ENCODE data around the gene IL15RA. TPM values are rescaled to one million over a fixed set of nuclear protein-coding genes. Genes with fewer than 3 reads are reported as not detected.

The IL15RA gene
- total RNA-seq, 1 donor from 2014 or later = 41.0 TPM

- Histone ChIP-seq H3K9me3 (no peaks in the 10 kb centered on the region), H3K4me1 (peaks cover 55% of the 10 kb centered on the region), H3K27ac (peak overlapping the region; percentile 83), H3K4me3 (peak overlapping the region; percentile 24 to 43), H3K36me3 (no peaks in the 10 kb centered on the region), H3K27me3 (no peaks in the 10 kb centered on the region)
- TF ChIP-seq POLR2AphosphoS5 (IDR thresholded peaks at IDR 0.05; ENCODE audit: insufficient read depth in 1 of 2, low read depth in 1 of 2) = peak; percentile 34 to 80
- peak in 1 of 2 donors; percentile 37 for TF ChIP-seq POLR2A (IDR thresholded peaks at IDR 0.05)
- TF ChIP-seq, protein P1, sequence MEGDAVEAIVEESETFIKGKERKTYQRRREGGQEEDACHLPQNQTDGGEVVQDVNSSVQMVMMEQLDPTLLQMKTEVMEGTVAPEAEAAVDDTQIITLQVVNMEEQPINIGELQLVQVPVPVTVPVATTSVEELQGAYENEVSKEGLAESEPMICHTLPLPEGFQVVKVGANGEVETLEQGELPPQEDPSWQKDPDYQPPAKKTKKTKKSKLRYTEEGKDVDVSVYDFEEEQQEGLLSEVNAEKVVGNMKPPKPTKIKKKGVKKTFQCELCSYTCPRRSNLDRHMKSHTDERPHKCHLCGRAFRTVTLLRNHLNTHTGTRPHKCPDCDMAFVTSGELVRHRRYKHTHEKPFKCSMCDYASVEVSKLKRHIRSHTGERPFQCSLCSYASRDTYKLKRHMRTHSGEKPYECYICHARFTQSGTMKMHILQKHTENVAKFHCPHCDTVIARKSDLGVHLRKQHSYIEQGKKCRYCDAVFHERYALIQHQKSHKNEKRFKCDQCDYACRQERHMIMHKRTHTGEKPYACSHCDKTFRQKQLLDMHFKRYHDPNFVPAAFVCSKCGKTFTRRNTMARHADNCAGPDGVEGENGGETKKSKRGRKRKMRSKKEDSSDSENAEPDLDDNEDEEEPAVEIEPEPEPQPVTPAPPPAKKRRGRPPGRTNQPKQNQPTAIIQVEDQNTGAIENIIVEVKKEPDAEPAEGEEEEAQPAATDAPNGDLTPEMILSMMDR (IDR thresholded peaks at IDR 0.05) = no peak
- DNase-seq (ENCODE audit: extremely low spot score in 2 of 2) = peak in 1 of 2 donors; percentile 94
- intact Hi-C loops (cut with DNase I) = no loop called here
Measured at GRCh38 chr10:5945561-5946418, 31.6 kb downstream of the IL15RA start.

GRCh38 chr10:5945190-5945509 is 32.2 kb downstream of the IL15RA start:
- intact Hi-C loops (cut with DNase I) = no loop called here
- Histone ChIP-seq H3K4me1 (peaks cover 49% of the 10 kb centered on the region), H3K27ac (peak overlapping the region; percentile 83), H3K4me3 (peak overlapping the region; percentile 24 to 43), H3K9me3 (no peaks in the 10 kb centered on the region), H3K27me3 (no peaks in the 10 kb centered on the region), H3K36me3 (no peaks in the 10 kb centered on the region)
- no peak for DNase-seq (ENCODE audit: extremely low spot score in 2 of 2)
- TF ChIP-seq, protein P1 (IDR thresholded peaks at IDR 0.05) = no peak
- no peak for TF ChIP-seq POLR2A (IDR thresholded peaks at IDR 0.05)
- TF ChIP-seq POLR2AphosphoS5 (IDR thresholded peaks at IDR 0.05; ENCODE audit: insufficient read depth in 1 of 2, low read depth in 1 of 2) = no peak

- intact Hi-C loops (cut with DNase I) = no loop called here
- no peaks in the 10 kb centered on the region for H3K9me3 ChIP-seq
- H3K27me3 ChIP-seq = no peaks in the 10 kb centered on the region
- DNase-seq (ENCODE audit: extremely low spot score in 2 of 2) = peak in 1 of 2 donors; percentile 97
- peak overlapping the region; percentile 24 to 43 for H3K4me3 ChIP-seq
- H3K4me1 ChIP-seq = peaks cover 49% of the 10 kb centered on the region
- H3K36me3 ChIP-seq = no peaks in the 10 kb centered on the region
- TF ChIP-seq, protein P1 (IDR thresholded peaks at IDR 0.05) = no peak
- TF ChIP-seq POLR2A (IDR thresholded peaks at IDR 0.05) (peak in 1 of 2 donors; percentile 34), POLR2AphosphoS5 (IDR thresholded peaks at IDR 0.05; ENCODE audit: insufficient read depth in 1 of 2, low read depth in 1 of 2) (peak; percentile 31 to 92)
- peak overlapping the region; percentile 83 for H3K27ac ChIP-seq
Measured at GRCh38 chr10:5944389-5945189, 32.8 kb downstream of the IL15RA start.

DNA sequence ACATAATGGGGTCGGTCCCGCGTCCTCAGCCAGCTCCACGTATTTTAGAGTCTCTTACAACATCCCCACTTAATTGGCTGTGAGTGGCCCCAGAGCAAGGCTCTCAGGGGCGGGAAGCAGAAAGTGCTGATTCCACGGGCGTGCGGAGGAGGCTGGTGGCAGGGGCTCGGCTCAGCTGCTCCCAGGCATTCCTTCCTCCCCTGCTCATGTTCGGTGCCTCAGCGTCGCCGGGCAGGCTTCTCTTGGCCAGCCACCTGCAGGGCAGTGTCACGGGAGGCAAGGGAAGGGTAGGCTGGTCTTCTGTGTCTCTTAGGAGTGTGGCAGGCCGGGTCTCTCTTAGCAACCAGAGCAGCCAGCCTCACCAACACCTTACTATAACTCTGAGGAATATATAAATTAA is 33.8 kb downstream of the IL15RA start:
- H3K36me3 ChIP-seq = no peaks in the 10 kb centered on the region
- peak overlapping the region; percentile 83 for H3K27ac ChIP-seq
- no peaks in the 10 kb centered on the region for H3K27me3 ChIP-seq
- H3K4me3 ChIP-seq = peak overlapping the region in 1 of 2 donors; percentile 4
- intact Hi-C loops (cut with DNase I) = no loop called here
- no peaks in the 10 kb centered on the region for H3K9me3 ChIP-seq
- H3K4me1 ChIP-seq = peaks cover 49% of the 10 kb centered on the region
- TF ChIP-seq, protein P1 (IDR thresholded peaks at IDR 0.05) = no peak
- peak in 1 of 2 donors; percentile 27 for TF ChIP-seq POLR2A (IDR thresholded peaks at IDR 0.05)
- peak in 1 of 2 donors; percentile 82 for TF ChIP-seq POLR2AphosphoS5 (IDR thresholded peaks at IDR 0.05; ENCODE audit: insufficient read depth in 1 of 2, low read depth in 1 of 2)
- no peak for DNase-seq (ENCODE audit: extremely low spot score in 2 of 2)
